Measurements from ENCODE around the gene STAG3.
"Not testable (repeated sequence)": the region's sequence is repeated elsewhere in the genome, so short reads cannot be mapped to it uniquely, and the experiment has no call there.

The STAG3 gene

GRCh38 chr7:100177045-100178001, at the start of gene STAG3, which contains the start of gene GPC2:
Gene STAG3 (plus strand): TSS chr7:100177918. CDS start chr7:100180557, 2,639 bp downstream.
Gene GPC2 (minus strand): TSS chr7:100177381. CDS start chr7:100177199, 182 bp downstream.
- Histone ChIP-seq H3K9me3 (no peaks in the 10 kb centered on the region), H3K36me3 (no peaks in the 10 kb centered on the region), H3K4me1 (peaks cover 0 to 18% (median 13%) of the 10 kb centered on the region in 4 donors), H3K27me3 (peaks cover 0 to 12% of the 10 kb centered on the region in 2 donors), H3K27ac (peak within 1 kb of the TSS; percentile 23 to 29), H3K4me3 (peak within 1 kb of the TSS; percentile 42 to 59)
- DNase-seq: peak; percentile 91 to 95
- no peak for TF ChIP-seq CTCF (IDR thresholded peaks at IDR 0.05)
- intact Hi-C loops (cut with DNase I; ENCODE audit: low total_unique reads): no loop called here

- TF ChIP-seq CTCF (IDR thresholded peaks at IDR 0.05): no peak
- peak overlapping the region in 1 of 2 donors; percentile 87 for H3K27ac ChIP-seq
- peak overlapping the region in 1 of 2 donors; percentile 88 for H3K4me3 ChIP-seq
- no peaks in the 10 kb centered on the region for H3K27me3 ChIP-seq
- H3K4me1 ChIP-seq: peaks cover 0 to 31% (median 15%) of the 10 kb centered on the region in 4 donors
- intact Hi-C loops (cut with DNase I; ENCODE audit: low total_unique reads): no loop called here
- H3K36me3 ChIP-seq: peaks cover 0 to 11% (median 2%) of the 10 kb centered on the region in 3 donors
- DNase-seq: no peak
- H3K9me3 ChIP-seq: no peaks in the 10 kb centered on the region
Observed at GRCh38 chr7:100128637-100128963, 49.1 kb upstream of the STAG3 start.

GRCh38 chr7:100130220-100130607, 47.5 kb upstream of the STAG3 start:
- H3K36me3 ChIP-seq; intact Hi-C loops (cut with DNase I; ENCODE audit: low total_unique reads); H3K4me3 ChIP-seq; H3K27ac ChIP-seq; DNase-seq; H3K9me3 ChIP-seq; H3K27me3 ChIP-seq: not testable (repeated sequence)
- peaks cover 0 to 31% (median 15%) of the 10 kb centered on the region in 4 donors for H3K4me1 ChIP-seq

- TF ChIP-seq CTCF (IDR thresholded peaks at IDR 0.05): peak; percentile 80 to 89
- intact Hi-C loops (cut with DNase I; ENCODE audit: low total_unique reads): no loop called here
- DNase-seq: peak; percentile 72 to 86
- Histone ChIP-seq H3K27me3 (no peaks in the 10 kb centered on the region), H3K4me1 (peaks cover 0 to 26% (median 12%) of the 10 kb centered on the region in 4 donors), H3K9me3 (no peaks in the 10 kb centered on the region), H3K36me3 (no peaks in the 10 kb centered on the region), H3K4me3 (peak overlapping the region in 1 of 2 donors; percentile 19), H3K27ac (no peak overlapping the region)
Observed at GRCh38 chr7:100130608-100131453, 46.9 kb upstream of the STAG3 start.

GRCh38 chr7:100132126-100132525, 45.6 kb upstream of the STAG3 start:
- peaks cover 0 to 5% of the 10 kb centered on the region in 2 donors for H3K27me3 ChIP-seq
- H3K27ac ChIP-seq: no peak overlapping the region
- no peak for TF ChIP-seq CTCF (IDR thresholded peaks at IDR 0.05)
- H3K4me1 ChIP-seq: peaks cover 0 to 19% (median 9%) of the 10 kb centered on the region in 4 donors
- no peak overlapping the region for H3K4me3 ChIP-seq
- no peaks in the 10 kb centered on the region for H3K36me3 ChIP-seq
- DNase-seq: no peak
- no peaks in the 10 kb centered on the region for H3K9me3 ChIP-seq
- intact Hi-C loops (cut with DNase I; ENCODE audit: low total_unique reads): no loop called here

All from tibial artery (tissue), 4 donors.